GM18519 (cell line): ENCODE results near the gene USP15.

Experiments used
- ATAC-seq: cut with Tn5 transposase; IDR thresholded peaks from one replicate; pipeline ENCODE4 v1.9.1; 2021; ENCODE audit warnings: mild to moderate bottlenecking, moderate library complexity; ENCODE audit not compliant: unreplicated experiment, low FRiP score

USP15 gene

GRCh38 chr12:62259993-62260732 is at the start of gene USP15:
TSS of gene USP15 (plus strand) at chr12:62260404. CDS start at chr12:62260415, 11 bp downstream.
- peak; percentile 65 for ATAC-seq

- peak; percentile 73 for ATAC-seq
These were observed 49.8 kb upstream of the USP15 start for GRCh38 chr12:62210422-62210821.

GRCh38 chr12:62211510-62211909 is 48.7 kb upstream of the USP15 start:
- no peak for ATAC-seq

GRCh38 chr12:62214846-62215245 is 45.4 kb upstream of the USP15 start:
- ATAC-seq, result no peak

- ATAC-seq, result no peak
These were observed 44.7 kb upstream of the USP15 start for GRCh38 chr12:62215506-62215905.

- no peak for ATAC-seq
These were observed 42.6 kb upstream of the USP15 start for GRCh38 chr12:62217466-62218194.

- ATAC-seq, result no peak
These were observed 39.1 kb upstream of the USP15 start for GRCh38 chr12:62221107-62221506.

GRCh38 chr12:62224601-62225000 is 35.6 kb upstream of the USP15 start:
- ATAC-seq, result no peak

- no peak for ATAC-seq
These were observed 33.1 kb upstream of the USP15 start for GRCh38 chr12:62227091-62227490.

GRCh38 chr12:62230652-62231051 is 29.6 kb upstream of the USP15 start:
- ATAC-seq, result no peak

- no peak for ATAC-seq
These were observed 28.0 kb upstream of the USP15 start for GRCh38 chr12:62232143-62232729.

- no peak for ATAC-seq
These were observed 26.4 kb upstream of the USP15 start for GRCh38 chr12:62233805-62234204.

- ATAC-seq, result no peak
These were observed 20.6 kb upstream of the USP15 start for GRCh38 chr12:62239571-62239970.

- ATAC-seq, result no peak
These were observed 12.7 kb upstream of the USP15 start for GRCh38 chr12:62247281-62248045.

GRCh38 chr12:62248873-62249272 is 11.3 kb upstream of the USP15 start:
- ATAC-seq, result no peak

- ATAC-seq, result no peak
These were observed 10.8 kb upstream of the USP15 start for GRCh38 chr12:62249419-62249818.

- ATAC-seq, result peak; percentile 94
These were observed 9.3 kb upstream of the USP15 start for GRCh38 chr12:62250671-62251608.

GRCh38 chr12:62251609-62251958 is 8.6 kb upstream of the USP15 start:
- ATAC-seq, result peak; percentile 33

GRCh38 chr12:62252576-62252975 is 7.6 kb upstream of the USP15 start:
- ATAC-seq, result no peak

GRCh38 chr12:62254967-62255366 is 5.2 kb upstream of the USP15 start:
- no peak for ATAC-seq
